Left lung (tissue), 10 donors: Measurements from ENCODE around the gene IL4R. TPM values are rescaled to one million over a fixed set of nuclear protein-coding genes. Genes with fewer than 3 reads are reported as not detected.
"Not testable (repeated sequence)": the region's sequence is repeated elsewhere in the genome, so short reads cannot be mapped to it uniquely, and the experiment has no call there.

Experiments used
- ATAC-seq: fragments of 200-7000 bp; cut with Tn5 transposase; one replicate; pipeline ENCODE4 v1.9.1; 2020; ENCODE audit warnings: moderate library complexity
- DNase-seq, 4 donors: peaks; one replicate each; pipeline ENCODE4 v3.0.0-alpha.2; 2013 to 2020
- H3K27ac ChIP-seq, 2 donors: fragments of 200-600 bp; sonication (generic) in 1 of 2; one replicate each; pipeline versions ENCODE4 v1.5.0 to v1.8.0; 2020 to 2021
- H3K27me3 ChIP-seq, 2 donors: fragments of 200-600 bp; sonication (generic) in 1 of 2; one replicate each; pipeline versions ENCODE4 v1.5.0 to v1.8.0; 2020 to 2021
- H3K36me3 ChIP-seq, 2 donors: fragments of 200-600 bp; sonication (generic) in 1 of 2; one replicate each; pipeline versions ENCODE4 v1.5.0 to v1.8.0; 2020 to 2021
- H3K4me1 ChIP-seq, 2 donors: fragments of 200-600 bp; one replicate each; pipeline ENCODE4 v1.8.0; 2021
- H3K4me3 ChIP-seq, 2 donors: fragments of 200-600 bp; sonication (generic) in 1 of 2; one replicate each; pipeline versions ENCODE4 v1.5.0 to v1.8.0; 2020 to 2021; ENCODE audit warnings: mild to moderate bottlenecking in 1 of 2
- H3K9me3 ChIP-seq, 2 donors: fragments of 200-600 bp; sonication (generic) in 1 of 2; one replicate each; pipeline versions ENCODE4 v1.5.0 to v1.8.0; 2020 to 2021
- intact Hi-C, 2 donors: fragments of 100-400 bp; cut with DNase I; formaldehyde crosslinking; loops; one replicate each; pipeline versions ENCODE4 v1.11.2 to v1.14.2; 2022
- polyA plus RNA-seq, 6 donors: library from polyadenylated mRNA; unstranded; fragments of 120-200 nt; gene quantifications; one replicate each; pipeline ENCODE4 v1.2.1, GENCODE V29; 2013; ENCODE audit not compliant: insufficient read length in 6 of 6
- total RNA-seq, 2 donors: library from RNA; stranded (reverse); fragmentation: NEBNext Ultra II Directional; extraction: Animal tissue kit (Norgen Biotek cat#: 25700); gene quantifications; one replicate each; pipeline ENCODE4 v1.2.1, GENCODE V29; 2021
- TF ChIP-seq, protein P1 (sequence below), 2 donors: fragments of 200-600 bp; sonication (generic) in 1 of 2; IDR thresholded peaks; one replicate each; pipeline versions ENCODE4 v1.5.0 to v1.8.0; 2021; ENCODE audit warnings: antibody characterized with exemption in 2 of 2
- donor health status: DM: no; HTN: yes; CAD: no.
- donor health status: DM: no; HTN: no; CAD: no.

The IL4R gene
- total and polyA plus RNA-seq, 8 donors = 29.4 to 133 (median 35.9) TPM

DNA sequence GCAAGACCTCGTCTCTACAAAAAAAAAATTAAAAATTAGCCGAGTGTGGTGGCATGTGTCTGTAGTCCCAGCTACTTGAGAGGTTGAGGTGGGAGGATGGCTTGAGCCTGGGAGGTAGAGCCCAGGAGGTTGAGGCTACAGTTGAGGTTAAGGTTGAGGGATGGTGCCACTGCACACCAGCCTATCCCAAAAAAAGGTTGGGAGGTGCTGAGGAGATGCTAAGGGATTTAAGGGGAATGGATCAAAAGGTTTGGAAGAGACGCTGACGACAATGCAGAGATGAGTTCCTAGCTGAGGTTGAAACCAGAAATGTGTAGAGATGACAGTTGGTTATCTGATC lies 40.5 kb upstream of the IL4R start:
- no peaks in the 10 kb centered on the region for H3K27me3 ChIP-seq
- no peaks in the 10 kb centered on the region for H3K9me3 ChIP-seq
- intact Hi-C loops = no loop called here
- TF ChIP-seq, protein P1, sequence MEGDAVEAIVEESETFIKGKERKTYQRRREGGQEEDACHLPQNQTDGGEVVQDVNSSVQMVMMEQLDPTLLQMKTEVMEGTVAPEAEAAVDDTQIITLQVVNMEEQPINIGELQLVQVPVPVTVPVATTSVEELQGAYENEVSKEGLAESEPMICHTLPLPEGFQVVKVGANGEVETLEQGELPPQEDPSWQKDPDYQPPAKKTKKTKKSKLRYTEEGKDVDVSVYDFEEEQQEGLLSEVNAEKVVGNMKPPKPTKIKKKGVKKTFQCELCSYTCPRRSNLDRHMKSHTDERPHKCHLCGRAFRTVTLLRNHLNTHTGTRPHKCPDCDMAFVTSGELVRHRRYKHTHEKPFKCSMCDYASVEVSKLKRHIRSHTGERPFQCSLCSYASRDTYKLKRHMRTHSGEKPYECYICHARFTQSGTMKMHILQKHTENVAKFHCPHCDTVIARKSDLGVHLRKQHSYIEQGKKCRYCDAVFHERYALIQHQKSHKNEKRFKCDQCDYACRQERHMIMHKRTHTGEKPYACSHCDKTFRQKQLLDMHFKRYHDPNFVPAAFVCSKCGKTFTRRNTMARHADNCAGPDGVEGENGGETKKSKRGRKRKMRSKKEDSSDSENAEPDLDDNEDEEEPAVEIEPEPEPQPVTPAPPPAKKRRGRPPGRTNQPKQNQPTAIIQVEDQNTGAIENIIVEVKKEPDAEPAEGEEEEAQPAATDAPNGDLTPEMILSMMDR (IDR thresholded peaks at IDR 0.05) = no peak
- DNase-seq = no peak
- H3K36me3 ChIP-seq = no peaks in the 10 kb centered on the region
- peaks cover under 1 to 3% of the 10 kb centered on the region in 2 donors for H3K4me1 ChIP-seq
- no peak overlapping the region for H3K4me3 ChIP-seq
- ATAC-seq = no peak
- H3K27ac ChIP-seq = no peak overlapping the region

DNA sequence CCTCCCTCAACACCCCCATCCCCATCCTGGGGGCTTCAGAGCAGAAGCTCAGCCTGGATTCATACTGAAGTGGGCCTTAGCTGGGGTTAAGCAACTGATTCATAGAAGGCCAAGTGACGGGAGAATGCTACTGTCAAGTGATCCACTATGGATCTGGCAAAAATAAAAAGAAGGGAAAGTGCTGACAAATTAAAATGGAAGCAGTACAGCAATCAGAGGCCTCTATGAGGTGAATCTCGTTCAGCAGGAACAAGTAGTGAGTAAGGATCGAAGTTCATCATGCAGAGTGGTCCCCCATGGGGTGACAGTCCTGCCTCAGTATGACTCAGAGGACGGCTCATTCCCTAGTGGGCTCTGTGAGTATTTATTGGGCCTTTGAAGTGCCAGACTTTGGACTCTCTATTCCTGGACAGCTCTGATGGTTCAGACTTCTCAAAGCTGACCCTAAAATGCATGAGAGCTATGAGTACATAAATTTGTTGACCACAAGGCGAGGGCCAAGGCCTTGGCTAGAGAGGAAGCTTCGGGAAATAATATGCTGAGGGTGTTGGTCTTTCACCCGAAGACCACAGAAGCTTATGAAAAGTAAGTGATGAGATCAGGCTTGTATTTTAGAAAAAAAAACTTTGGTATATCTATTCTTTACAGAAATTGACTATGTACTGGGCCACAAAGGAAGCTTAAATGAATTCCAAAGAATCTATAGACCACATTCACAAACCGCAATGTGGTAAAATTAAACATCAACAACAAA lies 39.9 kb upstream of the IL4R start:
- Histone ChIP-seq H3K27ac (no peak overlapping the region), H3K4me3 (no peak overlapping the region)
- intact Hi-C loops = no loop called here

DNA sequence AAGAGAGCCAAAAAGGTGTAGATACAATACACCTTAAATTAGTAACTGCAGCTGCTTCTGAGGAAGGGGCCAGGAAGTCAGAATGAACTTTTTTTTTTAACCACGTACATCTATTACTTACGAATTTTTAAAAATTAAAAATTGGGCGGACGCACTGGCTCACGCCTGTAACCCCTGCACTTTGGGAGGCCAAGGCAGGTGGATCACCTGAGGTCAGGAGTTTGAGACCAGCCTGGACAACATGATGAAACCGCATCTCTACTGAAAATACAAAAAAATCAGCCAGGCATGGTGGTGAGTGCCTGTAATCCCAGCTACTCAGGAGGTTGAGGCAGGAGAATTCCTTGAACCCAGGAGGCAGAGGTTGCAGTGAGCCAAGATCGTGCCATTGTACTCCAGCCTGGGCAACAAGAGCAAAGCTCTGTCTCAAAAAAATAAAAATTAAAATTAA lies 39.3 kb upstream of the IL4R start:
- H3K27ac ChIP-seq, H3K36me3 ChIP-seq, DNase-seq, ATAC-seq, H3K9me3 ChIP-seq, H3K4me3 ChIP-seq, intact Hi-C loops, H3K4me1 ChIP-seq, H3K27me3 ChIP-seq: not testable (repeated sequence)

More for the DNA sequence above, 39.9 kb upstream of the IL4R start:
- Histone ChIP-seq H3K27me3 (no peaks in the 10 kb centered on the region), H3K36me3 (no peaks in the 10 kb centered on the region), H3K4me1 (peaks cover 0 to 3% of the 10 kb centered on the region in 2 donors), H3K9me3 (no peaks in the 10 kb centered on the region)
- no peak for ATAC-seq
- DNase-seq = no peak
- TF ChIP-seq, protein P1 (IDR thresholded peaks at IDR 0.05) = no peak

DNA sequence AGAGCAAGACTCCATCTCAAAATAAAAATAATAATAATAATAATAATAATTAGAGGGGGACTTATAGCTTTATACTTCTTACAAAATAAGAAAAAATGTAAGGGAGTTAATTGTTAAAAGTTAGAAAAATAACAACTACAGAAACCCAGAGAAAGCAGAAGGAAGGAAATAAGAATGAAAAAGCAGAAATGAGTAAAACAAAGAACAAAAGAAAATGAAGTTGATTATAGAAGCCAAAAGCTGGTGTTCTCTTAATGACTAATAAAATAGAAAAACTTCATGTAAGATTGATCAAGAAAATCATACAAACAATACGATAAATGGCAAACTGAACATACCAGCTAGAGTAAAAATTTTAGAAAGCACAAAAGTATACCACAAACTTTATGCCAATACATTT lies 38.4 kb upstream of the IL4R start:
- H3K9me3 ChIP-seq = no peaks in the 10 kb centered on the region
- no peak for ATAC-seq
- intact Hi-C loops = no loop called here
- H3K36me3 ChIP-seq = no peaks in the 10 kb centered on the region
- no peak overlapping the region for H3K4me3 ChIP-seq
- no peak overlapping the region for H3K27ac ChIP-seq
- H3K4me1 ChIP-seq = no peaks in the 10 kb centered on the region
- H3K27me3 ChIP-seq = no peaks in the 10 kb centered on the region
- DNase-seq = no peak
- TF ChIP-seq, protein P1 (IDR thresholded peaks at IDR 0.05) = no peak

DNA sequence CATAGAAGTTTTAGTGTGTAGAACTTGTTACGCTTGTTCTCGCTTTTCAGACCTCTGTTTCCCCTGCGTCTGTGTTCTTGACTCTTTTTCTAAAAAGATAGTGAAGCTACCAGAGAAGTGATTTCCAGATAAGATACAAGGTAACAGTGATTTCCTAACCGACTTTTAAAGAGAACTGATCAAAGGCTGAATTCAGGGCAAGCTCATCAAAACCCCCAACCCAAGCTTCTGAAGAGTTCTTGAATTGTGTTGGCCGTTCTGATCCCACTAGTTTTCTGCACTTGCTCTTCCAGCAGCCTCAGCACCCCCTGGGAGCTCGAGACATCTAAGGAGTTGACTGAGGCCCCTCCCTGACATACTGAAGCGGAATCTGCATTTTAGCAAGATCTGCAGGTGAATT lies 32.5 kb upstream of the IL4R start:
- Histone ChIP-seq H3K36me3 (no peaks in the 10 kb centered on the region), H3K27me3 (no peaks in the 10 kb centered on the region), H3K4me1 (peaks cover 0 to 7% of the 10 kb centered on the region in 2 donors), H3K9me3 (no peaks in the 10 kb centered on the region), H3K4me3 (no peak overlapping the region), H3K27ac (no peak overlapping the region)
- intact Hi-C loops = no loop called here
- DNase-seq (no peak), ATAC-seq (no peak)
- TF ChIP-seq, protein P1 (IDR thresholded peaks at IDR 0.05) = no peak
